Fibroblast of lung (primary cell): ENCODE results near the gene SNRK. TPM values are rescaled to one million over a fixed set of nuclear protein-coding genes. Genes with fewer than 3 reads are reported as not detected.

Experiments used
- DNase-seq, 2 donors: peaks; one replicate each; pipeline versions ENCODE4 v3.0.0 to v3.0.0-alpha.2; 2010; ENCODE audit warnings: low read depth in 2 of 2
- H2AFZ ChIP-seq: 2 replicates; pipeline ENCODE4 v1.5.1; 2012; ENCODE audit warnings: low read length, control low read depth, inconsistent platforms
- H3K27ac ChIP-seq: 2 replicates; pipeline ENCODE4 v1.5.1; 2011; ENCODE audit warnings: low read length, control low read depth; ENCODE audit not compliant: insufficient read depth
- H3K27me3 ChIP-seq: 2 replicates; pipeline ENCODE4 v1.5.1; 2011; ENCODE audit warnings: mild to moderate bottlenecking, low read length; ENCODE audit not compliant: control insufficient read depth, insufficient read depth
- H3K36me3 ChIP-seq: 2 replicates; pipeline ENCODE4 v1.5.1; 2011; ENCODE audit warnings: low read length; ENCODE audit not compliant: control insufficient read depth, insufficient read depth
- H3K4me1 ChIP-seq: 2 replicates; pipeline ENCODE4 v1.5.1; 2011; ENCODE audit warnings: low read length; ENCODE audit not compliant: control insufficient read depth, insufficient read depth; ENCODE audit errors: extremely low read depth
- H3K4me2 ChIP-seq: 2 replicates; pipeline ENCODE4 v1.5.1; 2011; ENCODE audit warnings: low read length, control low read depth; ENCODE audit not compliant: insufficient read depth; ENCODE audit errors: extremely low read depth
- H3K4me3 ChIP-seq, 4 experiments: fragments of 200-600 bp in 1 of 4; sonication (generic) in 1 of 4; replicated peaks in 1 of 4; 2 replicates each; pipeline ENCODE4 v1.5.1; 2011 to 2016; ENCODE audit warnings: low read length in 4 of 4, low read depth in 3 of 4, mild to moderate bottlenecking in 3 of 4, control low read depth in 2 of 4, inconsistent platforms in 1 of 4, mixed read lengths in 1 of 4; ENCODE audit not compliant: insufficient read depth in 1 of 4; ENCODE audit errors: control extremely low read depth in 1 of 4
- H3K79me2 ChIP-seq: 2 replicates; pipeline ENCODE4 v1.5.1; 2012; ENCODE audit warnings: mild to moderate bottlenecking, low read length, inconsistent platforms; ENCODE audit not compliant: control insufficient read depth, insufficient read depth
- H3K9ac ChIP-seq: 2 replicates; pipeline ENCODE4 v1.5.1; 2011; ENCODE audit warnings: mild to moderate bottlenecking, low read length, control low read depth; ENCODE audit not compliant: insufficient read depth
- H3K9me3 ChIP-seq: 2 replicates; pipeline ENCODE4 v1.5.1; 2012; ENCODE audit warnings: low read depth, low read length; ENCODE audit not compliant: control insufficient read depth, insufficient read depth
- H4K20me1 ChIP-seq: 2 replicates; pipeline ENCODE4 v1.5.1; 2011; ENCODE audit warnings: low read length; ENCODE audit not compliant: control insufficient read depth, insufficient read depth; ENCODE audit errors: extremely low read depth
- CTCF ChIP-seq, 2 donors: IDR thresholded peaks in 1 of 2; conservative IDR thresholded peaks in 1 of 2; 1 replicate in 1 of 2; 2 replicates in 1 of 2; pipeline ENCODE4 v1.5.1; 2011 to 2012; ENCODE audit warnings: low read length in 2 of 2, control low read depth in 1 of 2, inconsistent platforms in 1 of 2, low read depth in 1 of 2, mild to moderate bottlenecking in 1 of 2
- EZH2 ChIP-seq: IDR thresholded peaks from 2 replicates; pipeline ENCODE4 v1.5.1; 2012; ENCODE audit warnings: low read length, control low read depth, mild to moderate bottlenecking; ENCODE audit errors: missing control alignments
- polyA plus RNA-seq, 2 donors: library from polyadenylated mRNA; depleted of rRNA in 1 of 2; stranded (reverse) in 1 of 2; unstranded in 1 of 2; fragments of >200 nt; gene quantifications; 2 replicates each; pipeline ENCODE4 v1.2.1, GENCODE V29; 2011 to 2012; ENCODE audit warnings: missing spikeins in 1 of 2
- total RNA-seq: library from RNA; depleted of rRNA; stranded (reverse); fragments of >200 nt; gene quantifications from 2 replicates; pipeline ENCODE4 v1.2.1, GENCODE V29; 2014

Gene SNRK
- total and polyA plus RNA-seq, 2 donors (not counting 1 experiment from before 2014, with no cell fraction given): 11.9 to 22.6 TPM

GRCh38 chr3:43290956-43291355 lies 4.6 kb downstream of the SNRK start:
- Histone ChIP-seq H3K4me3 (peak overlapping the region in 1 of 4 experiments; percentile 5), H3K4me2 (peak overlapping the region; percentile 21), H3K4me1 (peaks cover 14% of the 10 kb centered on the region), H3K79me2 (peaks cover 74% of the 10 kb centered on the region), H3K9ac (no peak overlapping the region), H2AFZ (no peak overlapping the region), H4K20me1 (no peaks in the 10 kb centered on the region), H3K27me3 (no peaks in the 10 kb centered on the region), H3K9me3 (no peaks in the 10 kb centered on the region), H3K36me3 (no peaks in the 10 kb centered on the region), H3K27ac (no peak overlapping the region)
- peak in 1 of 2 donors; percentile 44 for DNase-seq
- no peak for TF ChIP-seq EZH2
- TF ChIP-seq CTCF (conservative IDR thresholded peaks at IDR 0.05 in 1 of 2, IDR thresholded peaks at IDR 0.05 in 1 of 2; ENCODE audit: low read depth in 1 of 2, low read length in 2 of 2): no peak

GRCh38 chr3:43291546-43291945 lies 5.2 kb downstream of the SNRK start:
- DNase-seq: peak in 1 of 2 donors; percentile 28
- peaks cover 15% of the 10 kb centered on the region for H3K4me1 ChIP-seq
- TF ChIP-seq EZH2 (no peak), CTCF (conservative IDR thresholded peaks at IDR 0.05 in 1 of 2, IDR thresholded peaks at IDR 0.05 in 1 of 2; ENCODE audit: low read depth in 1 of 2, low read length in 2 of 2) (no peak)
- no peak overlapping the region for H3K4me3 ChIP-seq
- H3K9me3 ChIP-seq: no peaks in the 10 kb centered on the region
- H2AFZ ChIP-seq: no peak overlapping the region
- peaks cover 76% of the 10 kb centered on the region for H3K79me2 ChIP-seq
- H3K36me3 ChIP-seq: no peaks in the 10 kb centered on the region
- H3K27ac ChIP-seq: no peak overlapping the region
- H4K20me1 ChIP-seq: no peaks in the 10 kb centered on the region
- no peak overlapping the region for H3K9ac ChIP-seq
- H3K27me3 ChIP-seq: no peaks in the 10 kb centered on the region
- no peak overlapping the region for H3K4me2 ChIP-seq

- DNase-seq: peak in 1 of 2 donors; percentile 29
- Histone ChIP-seq H3K4me1 (peaks cover 12% of the 10 kb centered on the region), H3K79me2 (peaks cover 61% of the 10 kb centered on the region), H4K20me1 (no peaks in the 10 kb centered on the region), H3K9me3 (no peaks in the 10 kb centered on the region), H3K9ac (no peak overlapping the region), H3K27ac (no peak overlapping the region), H3K36me3 (no peaks in the 10 kb centered on the region), H3K4me2 (no peak overlapping the region), H3K4me3 (no peak overlapping the region), H3K27me3 (no peaks in the 10 kb centered on the region), H2AFZ (no peak overlapping the region)
- no peak for TF ChIP-seq EZH2
- TF ChIP-seq CTCF (conservative IDR thresholded peaks at IDR 0.05 in 1 of 2, IDR thresholded peaks at IDR 0.05 in 1 of 2; ENCODE audit: low read depth in 1 of 2, low read length in 2 of 2): no peak
These were observed 8.6 kb downstream of the SNRK start for GRCh38 chr3:43294975-43295374.
